ENCODE results near the gene RNF144A. TPM values are rescaled to one million over a fixed set of nuclear protein-coding genes. Genes with fewer than 3 reads are reported as not detected.

RNF144A gene
- total RNA-seq, 1 experiment from 2014 or later = 13.6 TPM

- no peak for ATAC-seq
- Mint-ChIP-seq H3K9me3 (peaks cover 25% of the 10 kb centered on the region), H3K36me3 (peaks cover 19% of the 10 kb centered on the region), H3K27ac (no peak overlapping the region), H3K27me3 (ENCODE audit: low read depth) (peaks cover 2% of the 10 kb centered on the region; the same call in 1 of the 2 replicates), H3K4me1 (peaks cover 11% of the 10 kb centered on the region), H3K4me3 (no peak overlapping the region)
- DNase-seq (ENCODE audit: low spot score) = no peak
- CTCF ChIA-PET = interaction anchor here (1.1 kb wide), 1 partner anchor 20 kb away, joined by 3 read pairs; no protein-coding TSS in a partner anchor
- no peak for TF ChIP-seq NR3C1 (CRISPR knock-in tag; conservative IDR thresholded peaks at IDR 0.05; ENCODE audit: low read depth)
- no peak for TF ChIP-seq MLX (CRISPR knock-in tag; IDR thresholded peaks at IDR 0.05)
- TF ChIP-seq SOX15 (CRISPR knock-in tag; IDR thresholded peaks at IDR 0.05) = no peak
- no peak for TF ChIP-seq IRF1 (CRISPR knock-in tag; IDR thresholded peaks at IDR 0.05)
- TF ChIP-seq NFE2L1 (CRISPR knock-in tag; IDR thresholded peaks at IDR 0.05) = no peak
- TF ChIP-seq CREM (CRISPR knock-in tag; IDR thresholded peaks at IDR 0.05) = no peak
- no peak for TF ChIP-seq GRHL2 (CRISPR knock-in tag; IDR thresholded peaks at IDR 0.05; ENCODE audit: insufficient replicate concordance, severe bottlenecking)
- TF ChIP-seq NR2C2 (CRISPR knock-in tag; IDR thresholded peaks at IDR 0.05) = no peak
- no peak for TF ChIP-seq ZNF423 (CRISPR knock-in tag; IDR thresholded peaks at IDR 0.05)
- POLR2A ChIA-PET = no interaction called here
Measured at GRCh38 chr2:7063789-7064188, 146.6 kb downstream of the RNF144A start.

- Mint-ChIP-seq H3K27me3 (ENCODE audit: low read depth) (peaks cover 2% of the 10 kb centered on the region; the same call in 1 of the 2 replicates), H3K4me3 (no peak overlapping the region), H3K36me3 (peaks cover 12% of the 10 kb centered on the region), H3K27ac (no peak overlapping the region), H3K4me1 (no peaks in the 10 kb centered on the region), H3K9me3 (peaks cover 29% of the 10 kb centered on the region)
- no peak for DNase-seq (ENCODE audit: low spot score)
- ATAC-seq = no peak
- CTCF ChIA-PET = interaction anchor here (1.2 kb wide), 1 partner anchor 171 kb away, joined by 3 read pairs; no protein-coding TSS in a partner anchor
- POLR2A ChIA-PET = no interaction called here
- TF ChIP-seq USF2 (CRISPR knock-in tag; IDR thresholded peaks at IDR 0.05) (no peak), ZNF416 (CRISPR knock-in tag; IDR thresholded peaks at IDR 0.05) (no peak), SP1 (CRISPR knock-in tag; conservative IDR thresholded peaks at IDR 0.05) (no peak), ETV6 (CRISPR knock-in tag; IDR thresholded peaks at IDR 0.05) (no peak), MYBL2 (CRISPR knock-in tag; IDR thresholded peaks at IDR 0.05) (no peak), SOX15 (CRISPR knock-in tag; IDR thresholded peaks at IDR 0.05) (no peak), ZNF317 (CRISPR knock-in tag; IDR thresholded peaks at IDR 0.05; ENCODE audit: borderline replicate concordance, low read depth) (no peak), ZNF425 (CRISPR knock-in tag; conservative IDR thresholded peaks at IDR 0.05) (no peak), ZNF219 (CRISPR knock-in tag; IDR thresholded peaks at IDR 0.05; ENCODE audit: borderline replicate concordance) (no peak), AFF4 (CRISPR knock-in tag; IDR thresholded peaks at IDR 0.05; ENCODE audit: borderline replicate concordance) (no peak), E2F4 (CRISPR knock-in tag; IDR thresholded peaks at IDR 0.05; ENCODE audit: borderline replicate concordance, low read depth) (no peak), NFYB (CRISPR knock-in tag; conservative IDR thresholded peaks at IDR 0.05; ENCODE audit: low read depth) (no peak), MLX (CRISPR knock-in tag; IDR thresholded peaks at IDR 0.05) (no peak), TCF7 (CRISPR knock-in tag; IDR thresholded peaks at IDR 0.05; ENCODE audit: low read depth) (no peak), ZNF263 (CRISPR knock-in tag; IDR thresholded peaks at IDR 0.05; ENCODE audit: low read depth) (no peak), EMX1 (CRISPR knock-in tag; IDR thresholded peaks at IDR 0.05) (no peak)
Measured at GRCh38 chr2:7068457-7068856, 151.2 kb downstream of the RNF144A start.
